Upper lobe of left lung (tissue), 4 donors: Measurements from ENCODE around the gene JAZF1.

ENCODE experiments used
- EP300 ChIP-seq, 4 donors: sonication (generic); formaldehyde crosslinking; IDR thresholded peaks; one replicate each; pipeline ENCODE4 v1.5.1; 2017; ENCODE audit warnings: antibody characterized with exemption in 4 of 4, control low read depth in 2 of 4
- POLR2A ChIP-seq, 4 donors: fragments of 450-650 bp; IDR thresholded peaks; one replicate each; pipeline ENCODE4 v1.5.1; 2016 to 2017; ENCODE audit warnings: antibody characterized with exemption in 4 of 4, mild to moderate bottlenecking in 2 of 4
- POLR2AphosphoS5 ChIP-seq, 2 donors: sonication (generic); formaldehyde crosslinking; IDR thresholded peaks; one replicate each; pipeline ENCODE4 v1.5.1; 2017; ENCODE audit warnings: antibody characterized with exemption in 2 of 2
- TF ChIP-seq, protein P1 (sequence below), 6 experiments: fragments of 450-650 bp in 4 of 6; fragments of 200-600 bp in 2 of 6; sonication (generic) in 2 of 6; IDR thresholded peaks; one replicate each; pipeline ENCODE4 v1.5.1; 2016 to 2019; ENCODE audit warnings: antibody characterized with exemption in 6 of 6

DNA sequence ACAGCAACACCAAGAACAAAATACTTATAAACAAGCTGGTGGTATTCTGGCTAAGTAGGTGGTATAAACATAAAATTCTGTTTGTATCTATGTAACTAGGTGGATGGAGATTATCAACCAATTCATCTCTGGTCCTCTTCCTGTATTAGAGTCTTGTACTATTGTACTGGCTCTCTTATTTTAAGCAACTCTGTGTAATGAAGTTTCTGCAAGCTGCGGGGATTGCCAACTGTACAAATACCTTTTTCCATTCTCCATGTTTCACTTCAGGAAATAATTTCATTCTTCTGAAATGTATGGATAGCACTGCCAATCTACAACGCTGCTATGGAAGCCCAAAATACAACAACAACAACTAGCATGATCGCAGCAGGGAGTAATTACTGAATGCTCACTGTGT, 44.8 kb downstream of the JAZF1 start:
- TF ChIP-seq POLR2A (IDR thresholded peaks at IDR 0.05), result no peak
- no peak for TF ChIP-seq POLR2AphosphoS5 (IDR thresholded peaks at IDR 0.05)
- TF ChIP-seq, protein P1, sequence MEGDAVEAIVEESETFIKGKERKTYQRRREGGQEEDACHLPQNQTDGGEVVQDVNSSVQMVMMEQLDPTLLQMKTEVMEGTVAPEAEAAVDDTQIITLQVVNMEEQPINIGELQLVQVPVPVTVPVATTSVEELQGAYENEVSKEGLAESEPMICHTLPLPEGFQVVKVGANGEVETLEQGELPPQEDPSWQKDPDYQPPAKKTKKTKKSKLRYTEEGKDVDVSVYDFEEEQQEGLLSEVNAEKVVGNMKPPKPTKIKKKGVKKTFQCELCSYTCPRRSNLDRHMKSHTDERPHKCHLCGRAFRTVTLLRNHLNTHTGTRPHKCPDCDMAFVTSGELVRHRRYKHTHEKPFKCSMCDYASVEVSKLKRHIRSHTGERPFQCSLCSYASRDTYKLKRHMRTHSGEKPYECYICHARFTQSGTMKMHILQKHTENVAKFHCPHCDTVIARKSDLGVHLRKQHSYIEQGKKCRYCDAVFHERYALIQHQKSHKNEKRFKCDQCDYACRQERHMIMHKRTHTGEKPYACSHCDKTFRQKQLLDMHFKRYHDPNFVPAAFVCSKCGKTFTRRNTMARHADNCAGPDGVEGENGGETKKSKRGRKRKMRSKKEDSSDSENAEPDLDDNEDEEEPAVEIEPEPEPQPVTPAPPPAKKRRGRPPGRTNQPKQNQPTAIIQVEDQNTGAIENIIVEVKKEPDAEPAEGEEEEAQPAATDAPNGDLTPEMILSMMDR (IDR thresholded peaks at IDR 0.05), result no peak
- no peak for TF ChIP-seq EP300 (IDR thresholded peaks at IDR 0.05)
